ENCODE measurements around the gene HEXIM2. TPM values are rescaled to one million over a fixed set of nuclear protein-coding genes. Genes with fewer than 3 reads are reported as not detected.
A peak's percentile ranks its signal among the peaks of the same experiment; 100 is the strongest.

The HEXIM2 gene
- total and polyA plus RNA-seq, 2 of the 13 experiments (the other 11 are each of a cell fraction or from before 2014, with no cell fraction given): 27.1 to 32.4 TPM

DNA sequence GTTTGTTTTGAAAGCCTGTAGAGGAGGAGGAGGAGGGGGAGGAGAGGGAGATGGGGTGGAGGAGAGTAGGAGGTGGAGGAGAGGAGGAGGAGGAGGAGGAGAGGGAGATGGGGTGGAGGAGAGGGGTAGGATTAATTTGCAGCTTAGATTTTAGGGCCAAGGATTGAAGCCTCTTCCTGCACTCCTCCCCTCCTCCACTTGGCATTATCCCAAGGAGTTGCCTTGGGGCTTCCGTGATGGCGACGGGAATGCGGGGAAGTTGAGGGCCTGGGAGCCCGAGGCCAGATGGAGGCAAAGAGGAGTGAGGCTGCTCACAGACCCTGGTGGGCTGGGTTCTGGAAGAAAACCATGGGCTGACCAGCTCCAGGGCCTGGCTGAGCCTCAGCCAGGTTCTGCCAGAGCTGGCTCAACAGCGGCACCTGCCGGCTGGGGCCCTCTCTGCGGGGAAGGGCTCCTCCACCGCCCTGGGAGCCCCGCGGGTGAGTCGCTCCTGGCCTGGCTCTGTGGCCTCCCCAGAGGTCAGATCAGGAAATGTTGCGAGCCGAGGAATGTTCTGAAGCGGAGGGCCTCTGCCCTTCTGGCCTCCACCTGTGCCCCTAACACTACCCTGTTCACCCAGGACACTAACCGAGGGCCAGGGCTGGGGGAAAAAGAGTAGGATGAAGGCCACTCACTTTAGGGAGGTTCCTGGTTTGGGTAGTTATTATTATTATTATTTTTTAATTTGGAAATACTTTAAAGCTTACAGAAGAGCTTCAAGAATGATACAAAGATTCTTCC lies 36.1 kb downstream of the HEXIM2 start (continued):
- TF ChIP-seq ZNF234 (CRISPR knock-in tag; conservative IDR thresholded peaks at IDR 0.05): 0 out of 2 replicates have a peak, but pooled peaks have one; percentile 28
- peak; percentile 94 for TF ChIP-seq ZNF687 (CRISPR knock-in tag; IDR thresholded peaks at IDR 0.05)
- TF ChIP-seq AKAP8 (CRISPR knock-in tag; IDR thresholded peaks at IDR 0.05): no peak
- TF ChIP-seq SALL1 (CRISPR knock-in tag; IDR thresholded peaks at IDR 0.05): peak; percentile 92
- no peak for TF ChIP-seq ZNF749 (CRISPR knock-in tag; IDR thresholded peaks at IDR 0.05; ENCODE audit: borderline replicate concordance)
- no peak for TF ChIP-seq NFRKB (IDR thresholded peaks at IDR 0.05)
- TF ChIP-seq, protein P1, sequence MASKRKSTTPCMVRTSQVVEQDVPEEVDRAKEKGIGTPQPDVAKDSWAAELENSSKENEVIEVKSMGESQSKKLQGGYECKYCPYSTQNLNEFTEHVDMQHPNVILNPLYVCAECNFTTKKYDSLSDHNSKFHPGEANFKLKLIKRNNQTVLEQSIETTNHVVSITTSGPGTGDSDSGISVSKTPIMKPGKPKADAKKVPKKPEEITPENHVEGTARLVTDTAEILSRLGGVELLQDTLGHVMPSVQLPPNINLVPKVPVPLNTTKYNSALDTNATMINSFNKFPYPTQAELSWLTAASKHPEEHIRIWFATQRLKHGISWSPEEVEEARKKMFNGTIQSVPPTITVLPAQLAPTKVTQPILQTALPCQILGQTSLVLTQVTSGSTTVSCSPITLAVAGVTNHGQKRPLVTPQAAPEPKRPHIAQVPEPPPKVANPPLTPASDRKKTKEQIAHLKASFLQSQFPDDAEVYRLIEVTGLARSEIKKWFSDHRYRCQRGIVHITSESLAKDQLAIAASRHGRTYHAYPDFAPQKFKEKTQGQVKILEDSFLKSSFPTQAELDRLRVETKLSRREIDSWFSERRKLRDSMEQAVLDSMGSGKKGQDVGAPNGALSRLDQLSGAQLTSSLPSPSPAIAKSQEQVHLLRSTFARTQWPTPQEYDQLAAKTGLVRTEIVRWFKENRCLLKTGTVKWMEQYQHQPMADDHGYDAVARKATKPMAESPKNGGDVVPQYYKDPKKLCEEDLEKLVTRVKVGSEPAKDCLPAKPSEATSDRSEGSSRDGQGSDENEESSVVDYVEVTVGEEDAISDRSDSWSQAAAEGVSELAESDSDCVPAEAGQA (IDR thresholded peaks at IDR 0.05; ENCODE audit: low read depth): no peak
- TF ChIP-seq, protein P1 (CRISPR knock-in tag; IDR thresholded peaks at IDR 0.05; ENCODE audit: borderline replicate concordance): no peak
- 0 out of 2 replicates have a peak, but pooled peaks have one; percentile 55 for TF ChIP-seq KLF9 (CRISPR knock-in tag; IDR thresholded peaks at IDR 0.05; ENCODE audit: low read depth)
- TF ChIP-seq KMT2A (CRISPR knock-in tag; IDR thresholded peaks at IDR 0.05): peak; percentile 70; the same call in 1 of the 2 replicates
- no peak; the same call in 1 of the 2 replicates for TF ChIP-seq CREBL2 (CRISPR knock-in tag; IDR thresholded peaks at IDR 0.05; ENCODE audit: borderline replicate concordance)
- no peak for TF ChIP-seq DBP (CRISPR knock-in tag; IDR thresholded peaks at IDR 0.05; ENCODE audit: not compliant biosample characterization)
- TF ChIP-seq MLLT10 (CRISPR knock-in tag; IDR thresholded peaks at IDR 0.05): no peak
- TF ChIP-seq ZNF674 (CRISPR knock-in tag; IDR thresholded peaks at IDR 0.05; ENCODE audit: low read depth): no peak
